HG03378 (cell line): ENCODE data around the gene LMBR1.
"Not testable (repeated sequence)": the region's sequence is repeated elsewhere in the genome, so short reads cannot be mapped to it uniquely, and the experiment has no call there.

Experiments used
- ATAC-seq: cut with Tn5 transposase; IDR thresholded peaks from one replicate; pipeline ENCODE4 v1.9.1; 2021; ENCODE audit warnings: mild to moderate bottlenecking, moderate library complexity; ENCODE audit not compliant: unreplicated experiment

The LMBR1 gene

GRCh38 chr7:156803656-156804055 is 89.3 kb downstream of the LMBR1 start:
- not testable (repeated sequence) for ATAC-seq

- no peak for ATAC-seq
Measured at GRCh38 chr7:156802214-156802613, 90.8 kb downstream of the LMBR1 start.

GRCh38 chr7:156795415-156795814 is 97.6 kb downstream of the LMBR1 start:
- ATAC-seq, result no peak

- ATAC-seq, result no peak
Measured at GRCh38 chr7:156793334-156793733, 99.6 kb downstream of the LMBR1 start.

- no peak for ATAC-seq
Measured at GRCh38 chr7:156792611-156793010, 100.4 kb downstream of the LMBR1 start.

GRCh38 chr7:156791241-156791640 is 101.7 kb downstream of the LMBR1 start:
- no peak for ATAC-seq

- no peak for ATAC-seq
Measured at GRCh38 chr7:156790264-156790663, 102.7 kb downstream of the LMBR1 start.

GRCh38 chr7:156785998-156786543 is 106.9 kb downstream of the LMBR1 start:
- ATAC-seq, result no peak

GRCh38 chr7:156783864-156784263 is 109.1 kb downstream of the LMBR1 start:
- ATAC-seq, result no peak

GRCh38 chr7:156781972-156782371 is 111.0 kb downstream of the LMBR1 start:
- ATAC-seq, result no peak

- ATAC-seq, result peak; percentile 81
Measured at GRCh38 chr7:156780724-156781455, 112.1 kb downstream of the LMBR1 start.

GRCh38 chr7:156778668-156779067 is 114.3 kb downstream of the LMBR1 start:
- no peak for ATAC-seq

GRCh38 chr7:156778201-156778600 is 114.8 kb downstream of the LMBR1 start:
- ATAC-seq, result no peak

GRCh38 chr7:156777364-156778069 is 115.5 kb downstream of the LMBR1 start:
- ATAC-seq, result no peak

GRCh38 chr7:156776527-156776926 is 116.5 kb downstream of the LMBR1 start:
- no peak for ATAC-seq

GRCh38 chr7:156773966-156774365 is 119.0 kb downstream of the LMBR1 start:
- peak; percentile 50 for ATAC-seq

GRCh38 chr7:156772725-156773124 is 120.3 kb downstream of the LMBR1 start:
- ATAC-seq, result no peak

GRCh38 chr7:156768698-156769472 is 124.1 kb downstream of the LMBR1 start:
- no peak for ATAC-seq

GRCh38 chr7:156766666-156767065 is 126.3 kb downstream of the LMBR1 start:
- no peak for ATAC-seq

GRCh38 chr7:156765901-156766656 is 126.9 kb downstream of the LMBR1 start:
- no peak for ATAC-seq

GRCh38 chr7:156764766-156765165 is 128.2 kb downstream of the LMBR1 start:
- no peak for ATAC-seq
